ENCODE results near the gene PKNOX2. TPM values are rescaled to one million over a fixed set of nuclear protein-coding genes. Genes with fewer than 3 reads are reported as not detected.

Gene PKNOX2
- total RNA-seq, 1 experiment from 2014 or later = not detected

GRCh38 chr11:125387901-125388300, 223.3 kb downstream of the PKNOX2 start:
- CTCF ChIA-PET = no interaction called here
- no peaks in the 10 kb centered on the region for H3K9me3 Mint-ChIP-seq (ENCODE audit: low read depth, unreplicated experiment)
- DNase-seq = no peak
- H3K36me3 Mint-ChIP-seq (ENCODE audit: insufficient read depth, unreplicated experiment) = no peaks in the 10 kb centered on the region
- intact Hi-C loops (cut with micrococcal nuclease; ENCODE audit: unreplicated experiment) = no loop called here
- TF ChIP-seq, protein P1, sequence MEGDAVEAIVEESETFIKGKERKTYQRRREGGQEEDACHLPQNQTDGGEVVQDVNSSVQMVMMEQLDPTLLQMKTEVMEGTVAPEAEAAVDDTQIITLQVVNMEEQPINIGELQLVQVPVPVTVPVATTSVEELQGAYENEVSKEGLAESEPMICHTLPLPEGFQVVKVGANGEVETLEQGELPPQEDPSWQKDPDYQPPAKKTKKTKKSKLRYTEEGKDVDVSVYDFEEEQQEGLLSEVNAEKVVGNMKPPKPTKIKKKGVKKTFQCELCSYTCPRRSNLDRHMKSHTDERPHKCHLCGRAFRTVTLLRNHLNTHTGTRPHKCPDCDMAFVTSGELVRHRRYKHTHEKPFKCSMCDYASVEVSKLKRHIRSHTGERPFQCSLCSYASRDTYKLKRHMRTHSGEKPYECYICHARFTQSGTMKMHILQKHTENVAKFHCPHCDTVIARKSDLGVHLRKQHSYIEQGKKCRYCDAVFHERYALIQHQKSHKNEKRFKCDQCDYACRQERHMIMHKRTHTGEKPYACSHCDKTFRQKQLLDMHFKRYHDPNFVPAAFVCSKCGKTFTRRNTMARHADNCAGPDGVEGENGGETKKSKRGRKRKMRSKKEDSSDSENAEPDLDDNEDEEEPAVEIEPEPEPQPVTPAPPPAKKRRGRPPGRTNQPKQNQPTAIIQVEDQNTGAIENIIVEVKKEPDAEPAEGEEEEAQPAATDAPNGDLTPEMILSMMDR (IDR thresholded peaks at IDR 0.05; ENCODE audit: unreplicated experiment) = no peak
- BruUV-seq (replicated peaks) = no TSS peak
- H3K4me3 Mint-ChIP-seq (ENCODE audit: low read depth, unreplicated experiment) = no peak overlapping the region
- no peaks in the 10 kb centered on the region for H3K4me1 Mint-ChIP-seq (ENCODE audit: low read depth, unreplicated experiment)
- no peak overlapping the region for H3K27ac Mint-ChIP-seq (ENCODE audit: unreplicated experiment)
- H3K27me3 Mint-ChIP-seq (ENCODE audit: unreplicated experiment) = peaks cover 79% of the 10 kb centered on the region

DNA sequence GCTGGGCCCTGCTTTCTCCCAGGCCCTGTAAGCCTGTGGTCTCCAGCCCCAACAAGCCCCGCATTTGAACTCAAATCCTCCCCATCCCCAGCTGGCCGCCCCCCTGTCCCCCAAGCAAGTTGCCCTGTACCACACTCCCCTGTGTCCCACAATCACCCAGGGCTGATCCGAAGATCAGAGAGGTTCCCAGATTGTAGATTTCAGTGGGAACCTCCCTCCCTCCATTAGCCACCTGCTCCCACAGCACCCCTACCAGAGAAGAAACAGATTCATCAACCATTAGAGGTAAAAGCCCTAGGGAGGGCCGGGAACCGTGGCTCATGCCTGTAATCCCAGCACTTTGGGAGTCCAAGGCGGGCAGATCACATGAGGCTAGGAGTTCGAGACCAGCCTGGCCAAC, 224.1 kb downstream of the PKNOX2 start:
- Mint-ChIP-seq H3K4me1 (ENCODE audit: low read depth, unreplicated experiment) (no peaks in the 10 kb centered on the region), H3K27ac (ENCODE audit: unreplicated experiment) (no peak overlapping the region), H3K4me3 (ENCODE audit: low read depth, unreplicated experiment) (no peak overlapping the region), H3K27me3 (ENCODE audit: unreplicated experiment) (peaks cover 82% of the 10 kb centered on the region), H3K9me3 (ENCODE audit: low read depth, unreplicated experiment) (no peaks in the 10 kb centered on the region), H3K36me3 (ENCODE audit: insufficient read depth, unreplicated experiment) (no peaks in the 10 kb centered on the region)
- intact Hi-C loops (cut with micrococcal nuclease; ENCODE audit: unreplicated experiment) = no loop called here
- BruUV-seq (replicated peaks) = no TSS peak
- CTCF ChIA-PET = no interaction called here
- DNase-seq = no peak
- TF ChIP-seq, protein P1 (IDR thresholded peaks at IDR 0.05; ENCODE audit: unreplicated experiment) = no peak

DNA sequence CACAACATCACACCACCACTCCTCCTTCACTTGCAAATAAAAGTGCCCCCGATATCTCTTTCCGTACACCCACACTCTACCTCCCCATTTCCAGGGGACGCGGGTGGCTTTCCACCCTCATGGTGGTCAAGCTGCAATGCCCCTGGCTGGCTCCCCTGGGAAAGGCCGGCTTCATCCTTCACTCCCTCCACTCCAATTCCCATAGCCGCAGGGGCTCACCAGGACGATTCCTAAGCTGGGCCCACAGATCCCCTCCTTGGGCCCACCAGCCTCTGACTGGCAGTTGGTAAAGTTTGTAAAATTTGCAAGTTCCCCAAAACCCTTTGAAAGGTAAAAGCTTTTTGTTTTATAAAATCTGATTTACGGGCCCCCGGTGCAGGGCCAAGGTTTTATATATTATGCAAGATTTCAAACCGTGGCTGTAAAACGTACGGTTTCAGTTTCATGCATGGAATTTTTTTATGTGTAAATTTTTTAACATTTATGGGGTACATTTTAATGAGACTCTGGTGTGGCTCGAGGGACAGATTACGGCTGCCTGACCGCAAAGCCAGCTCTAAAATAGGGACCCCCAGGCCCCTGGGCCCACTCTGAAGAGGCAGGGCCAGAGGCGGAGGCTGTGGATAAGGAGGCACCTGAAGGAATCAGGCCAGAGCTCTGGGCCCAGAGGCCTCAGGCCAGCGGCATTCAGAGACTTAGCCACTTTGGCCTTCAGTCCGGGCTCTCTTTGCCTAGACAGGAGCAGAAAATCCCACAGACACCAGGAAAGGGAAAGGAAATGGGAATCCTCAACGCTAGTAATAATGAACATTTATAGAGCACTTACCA, 225.0 kb downstream of the PKNOX2 start:
- Mint-ChIP-seq H3K4me3 (ENCODE audit: low read depth, unreplicated experiment) (no peak overlapping the region), H3K27me3 (ENCODE audit: unreplicated experiment) (peaks cover 81% of the 10 kb centered on the region), H3K27ac (ENCODE audit: unreplicated experiment) (no peak overlapping the region), H3K4me1 (ENCODE audit: low read depth, unreplicated experiment) (no peaks in the 10 kb centered on the region), H3K9me3 (ENCODE audit: low read depth, unreplicated experiment) (no peaks in the 10 kb centered on the region), H3K36me3 (ENCODE audit: insufficient read depth, unreplicated experiment) (no peaks in the 10 kb centered on the region)
- TF ChIP-seq, protein P1 (IDR thresholded peaks at IDR 0.05; ENCODE audit: unreplicated experiment) = no peak
- CTCF ChIA-PET = no interaction called here
- no TSS peak for BruUV-seq (replicated peaks)
- no peak for DNase-seq
- intact Hi-C loops (cut with micrococcal nuclease; ENCODE audit: unreplicated experiment) = no loop called here

GRCh38 chr11:125390946-125391345, 226.4 kb downstream of the PKNOX2 start:
- Mint-ChIP-seq H3K27me3 (ENCODE audit: unreplicated experiment) (peaks cover 81% of the 10 kb centered on the region), H3K27ac (ENCODE audit: unreplicated experiment) (no peak overlapping the region), H3K4me1 (ENCODE audit: low read depth, unreplicated experiment) (no peaks in the 10 kb centered on the region), H3K9me3 (ENCODE audit: low read depth, unreplicated experiment) (no peaks in the 10 kb centered on the region), H3K4me3 (ENCODE audit: low read depth, unreplicated experiment) (no peak overlapping the region), H3K36me3 (ENCODE audit: insufficient read depth, unreplicated experiment) (no peaks in the 10 kb centered on the region)
- no peak for DNase-seq
- intact Hi-C loops (cut with micrococcal nuclease; ENCODE audit: unreplicated experiment) = no loop called here
- CTCF ChIA-PET = no interaction called here
- TF ChIP-seq, protein P1 (IDR thresholded peaks at IDR 0.05; ENCODE audit: unreplicated experiment) = no peak
- BruUV-seq (replicated peaks) = no TSS peak
